HG03442 (cell line): Measurements from ENCODE around the gene PHF14.

Experiments used
- ATAC-seq: cut with Tn5 transposase; IDR thresholded peaks from one replicate; pipeline ENCODE4 v1.9.1; 2021; ENCODE audit warnings: mild to moderate bottlenecking, moderate library complexity; ENCODE audit not compliant: unreplicated experiment

The PHF14 gene

DNA sequence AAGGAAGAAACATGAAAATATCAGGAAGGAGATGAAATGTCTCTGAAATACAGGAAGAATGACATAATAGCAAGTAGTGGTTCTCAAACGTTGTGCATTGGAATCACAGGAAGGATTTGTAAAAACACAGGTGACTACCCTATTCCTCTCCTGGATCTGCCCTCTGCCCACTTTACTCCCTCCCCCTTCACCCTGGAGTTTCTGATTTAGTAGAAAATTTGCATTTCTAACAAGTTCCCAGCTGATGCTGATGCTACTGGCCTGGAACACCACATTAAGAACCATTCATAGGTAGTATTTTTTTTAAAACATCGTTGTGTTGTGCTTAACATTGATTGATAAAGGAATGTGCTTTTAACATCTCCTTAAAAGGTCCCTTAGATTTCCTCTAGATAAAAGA lies 130.9 kb downstream of the PHF14 start:
- no peak for ATAC-seq

DNA sequence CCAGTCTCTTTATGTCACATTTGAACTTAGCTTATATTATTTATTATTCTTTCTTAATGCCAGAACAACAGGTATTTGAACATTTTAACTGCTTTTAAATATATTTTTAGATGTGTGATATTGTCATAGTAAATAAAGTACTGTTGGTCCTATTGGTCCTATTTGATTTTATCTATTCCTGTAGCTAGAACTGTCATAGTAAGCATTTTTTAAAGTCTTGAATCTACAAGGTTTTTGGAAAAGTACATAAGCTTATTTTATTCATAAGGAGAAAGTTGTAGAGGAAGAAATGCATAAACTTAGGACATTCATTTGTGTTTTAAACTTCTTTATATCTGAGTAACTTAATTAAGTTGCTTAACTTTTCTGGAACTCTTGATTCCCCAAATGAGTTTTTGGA lies 136.0 kb downstream of the PHF14 start:
- no peak for ATAC-seq

GRCh38 chr7:11120068-11120664 lies 146.5 kb downstream of the PHF14 start:
- ATAC-seq = peak; percentile 62

DNA sequence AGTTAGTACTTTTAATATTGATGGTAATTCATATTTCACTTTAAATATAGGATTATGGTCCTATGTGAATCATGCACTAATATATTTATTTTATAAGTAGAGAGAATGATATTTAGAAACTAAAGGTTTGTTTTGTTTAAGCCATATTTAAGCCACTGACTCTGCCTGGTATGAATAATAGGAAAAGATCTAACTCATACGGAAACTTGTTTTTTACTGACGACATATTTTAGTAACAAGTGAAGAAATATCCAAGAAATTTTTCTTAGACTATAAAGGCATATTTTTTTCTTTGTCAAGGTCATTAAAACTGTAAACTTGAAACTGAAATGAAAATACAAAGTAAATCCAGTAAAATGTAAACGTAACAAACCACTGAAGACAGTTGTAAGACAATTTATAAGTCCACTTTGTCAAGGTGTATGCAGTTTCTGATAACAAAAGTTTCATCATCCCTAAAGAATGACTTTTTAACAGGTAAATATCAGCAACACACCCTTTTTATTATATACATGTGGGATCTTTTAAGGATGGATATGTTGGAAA lies 147.1 kb downstream of the PHF14 start:
- peak; percentile 46 for ATAC-seq

DNA sequence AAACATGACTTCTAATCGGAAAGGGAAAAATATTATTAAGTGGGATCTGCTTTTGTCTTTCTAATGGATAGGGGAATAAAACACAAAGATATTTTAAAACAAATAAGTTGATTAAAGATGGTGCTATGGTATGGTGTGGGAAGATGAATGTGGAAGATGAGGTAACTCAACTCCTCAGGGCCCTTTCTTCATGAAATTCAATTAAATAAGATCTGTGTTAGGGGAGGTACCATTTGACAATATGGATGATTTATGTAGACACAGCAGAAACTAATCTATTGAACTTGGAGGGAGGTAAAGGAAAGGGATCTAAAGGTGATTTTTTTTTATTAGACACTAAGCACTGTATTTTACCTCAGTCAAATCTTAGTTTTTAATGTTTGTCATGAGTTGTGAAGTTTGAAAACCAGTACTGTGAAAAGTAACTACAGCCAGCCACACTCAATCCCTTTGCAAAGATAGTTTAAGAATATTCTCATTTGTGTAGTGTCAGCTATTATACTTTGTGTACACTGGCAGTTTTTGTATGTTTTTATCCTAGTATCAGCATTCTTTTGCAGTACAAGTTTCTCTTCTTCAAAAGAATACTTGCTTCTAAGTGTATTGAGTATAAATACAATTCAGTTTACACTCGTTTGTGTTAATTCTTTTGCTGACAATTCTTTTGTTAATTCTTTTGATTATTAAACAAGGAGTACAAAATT lies 151.3 kb downstream of the PHF14 start:
- no peak for ATAC-seq

DNA sequence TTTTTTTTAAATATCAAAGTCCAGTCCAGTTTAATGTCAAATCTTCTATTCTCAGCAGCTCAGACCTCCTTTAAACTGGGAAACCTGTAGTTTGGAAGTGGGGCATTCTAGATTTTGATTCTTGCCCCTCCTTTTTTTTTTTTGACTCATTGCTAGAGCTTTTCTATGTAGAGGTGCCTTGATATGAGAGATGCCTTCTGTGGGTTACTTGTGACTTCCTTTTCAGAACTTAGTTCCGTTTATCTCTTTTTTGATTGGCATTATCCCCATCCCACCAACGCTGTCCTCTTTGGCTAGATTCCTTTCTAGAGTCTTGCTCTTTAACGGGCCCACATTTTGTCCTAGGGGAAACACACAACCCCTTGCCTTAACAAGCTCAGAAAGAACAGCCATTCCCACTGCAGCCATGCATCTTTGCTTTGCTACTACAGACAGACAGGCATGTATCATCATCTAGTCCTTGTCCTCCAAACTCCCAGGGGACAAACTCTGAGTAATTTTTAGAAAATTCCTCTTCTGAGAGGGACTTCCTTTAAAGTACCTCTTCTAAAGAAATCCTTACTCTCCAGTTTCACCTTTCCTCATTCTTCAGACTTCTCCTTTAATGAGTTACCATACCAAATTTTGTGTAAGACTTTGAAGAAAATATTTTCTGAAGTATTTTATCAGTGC lies 153.6 kb downstream of the PHF14 start:
- ATAC-seq = no peak

GRCh38 chr7:11127988-11128387 lies 154.3 kb downstream of the PHF14 start:
- no peak for ATAC-seq

DNA sequence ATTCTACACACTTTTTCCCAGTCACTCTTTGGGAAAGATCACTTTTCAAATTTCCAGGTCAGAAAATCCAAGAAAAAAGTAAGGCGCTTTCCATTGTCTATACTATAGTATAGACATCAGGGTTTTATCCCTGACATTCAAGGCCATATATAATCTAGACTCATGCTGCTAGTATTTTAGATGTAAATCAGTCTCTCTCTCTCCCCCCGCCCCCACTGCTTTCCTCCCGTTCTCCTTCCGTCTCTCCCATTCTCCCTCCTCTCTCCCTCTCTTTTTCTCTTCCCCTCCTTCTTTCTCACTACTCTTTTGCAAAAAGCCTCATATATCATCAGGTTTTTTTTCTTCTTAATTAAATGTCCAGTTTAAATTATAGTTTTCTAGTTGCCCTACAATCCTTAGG lies 154.8 kb downstream of the PHF14 start:
- ATAC-seq = no peak

DNA sequence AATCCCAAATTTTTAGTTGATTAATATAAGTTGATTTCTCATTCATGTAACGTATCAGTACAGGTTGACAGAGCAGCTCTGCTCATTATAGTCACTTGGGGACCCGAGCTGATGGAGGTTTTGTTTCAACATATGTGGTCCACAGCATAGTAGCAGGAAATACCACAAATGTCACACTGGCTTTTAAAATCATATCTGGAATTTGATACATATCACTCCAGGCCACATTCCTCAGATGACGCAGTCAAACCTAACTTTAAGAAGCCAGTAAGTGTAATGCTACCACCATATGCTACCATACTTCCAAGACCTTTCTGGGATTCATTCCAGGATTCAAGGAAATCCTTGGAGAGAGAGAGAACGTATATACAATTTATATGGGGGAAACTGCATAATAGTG lies 156.3 kb downstream of the PHF14 start:
- no peak for ATAC-seq

DNA sequence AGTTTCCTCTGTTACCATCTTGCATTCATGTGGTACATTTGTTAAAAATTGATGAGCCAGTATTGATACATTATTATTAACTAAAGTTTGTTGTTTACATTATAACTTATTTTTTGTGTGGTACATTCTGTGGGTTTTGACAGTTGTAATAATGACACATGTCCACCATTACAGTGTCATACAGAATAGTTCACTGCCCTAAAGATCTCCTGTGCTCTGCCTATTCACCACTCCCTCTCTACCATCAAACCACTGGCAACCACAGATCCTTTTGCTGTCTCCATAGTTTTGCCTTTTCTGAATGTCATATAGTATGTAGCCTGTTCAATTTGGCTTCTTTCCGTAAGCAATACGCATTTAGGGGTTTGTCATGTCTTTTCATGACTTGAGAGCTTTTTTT lies 156.9 kb downstream of the PHF14 start:
- ATAC-seq = no peak

DNA sequence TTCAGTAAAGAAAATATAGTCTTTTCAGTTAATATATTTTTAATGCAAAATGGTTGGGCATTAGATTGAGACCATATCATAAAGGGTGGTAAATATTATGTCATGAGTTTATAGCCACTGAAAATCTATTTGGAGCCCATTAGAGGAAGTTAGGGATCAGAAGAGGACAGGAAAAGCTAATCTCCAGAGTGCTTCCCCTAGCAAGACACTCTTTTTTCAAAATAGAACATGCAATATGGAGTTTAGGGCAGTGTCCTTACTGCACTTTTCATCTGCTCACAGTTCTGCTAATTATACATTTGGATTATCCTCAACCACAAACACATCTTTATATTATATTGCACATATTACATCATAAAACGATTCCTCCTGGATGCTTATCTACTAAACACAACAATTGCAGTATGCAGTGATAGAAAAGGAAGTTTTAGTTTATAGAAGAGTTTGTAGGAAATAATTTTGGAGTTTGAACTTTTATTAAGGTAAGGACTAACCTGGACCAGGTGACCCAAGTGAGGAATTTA lies 159.8 kb downstream of the PHF14 start:
- no peak for ATAC-seq

DNA sequence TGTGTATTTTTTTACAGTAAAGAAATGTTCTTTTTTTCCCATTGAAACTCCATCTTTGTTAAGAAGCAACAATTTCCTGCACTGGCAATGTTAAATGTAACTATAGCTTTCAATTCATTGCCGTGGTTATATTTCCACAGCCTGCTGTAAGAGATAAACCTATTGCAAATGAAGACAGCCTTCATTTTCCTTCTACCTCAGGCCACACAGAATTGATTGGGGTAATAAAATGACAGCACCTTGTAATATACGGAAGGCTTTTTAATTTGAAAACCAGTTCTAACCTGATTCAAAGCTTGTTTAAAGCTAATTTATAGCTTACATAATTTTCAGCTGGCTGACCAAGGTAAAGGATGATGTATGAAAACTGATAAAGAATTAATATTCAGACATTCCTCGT lies 161.9 kb downstream of the PHF14 start:
- no peak for ATAC-seq

DNA sequence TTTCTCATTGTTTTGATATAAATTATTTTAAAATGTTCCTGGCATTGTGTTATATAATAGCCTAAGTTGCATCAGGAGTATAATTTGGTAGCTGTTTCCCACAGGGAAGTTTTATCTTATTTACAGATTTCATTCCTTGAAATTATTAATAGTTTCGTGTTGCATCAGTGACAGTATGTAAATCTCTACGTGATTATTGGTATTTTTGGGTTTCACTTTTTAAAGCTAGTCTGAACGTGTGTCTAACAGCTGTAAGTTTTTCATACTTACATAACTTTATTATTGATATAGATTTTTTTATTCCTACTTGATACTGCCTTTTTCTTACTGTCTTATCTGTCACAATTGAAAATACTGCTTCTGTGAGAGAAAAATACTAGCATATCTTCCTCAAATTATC lies 167.9 kb downstream of the PHF14 start:
- no peak for ATAC-seq

DNA sequence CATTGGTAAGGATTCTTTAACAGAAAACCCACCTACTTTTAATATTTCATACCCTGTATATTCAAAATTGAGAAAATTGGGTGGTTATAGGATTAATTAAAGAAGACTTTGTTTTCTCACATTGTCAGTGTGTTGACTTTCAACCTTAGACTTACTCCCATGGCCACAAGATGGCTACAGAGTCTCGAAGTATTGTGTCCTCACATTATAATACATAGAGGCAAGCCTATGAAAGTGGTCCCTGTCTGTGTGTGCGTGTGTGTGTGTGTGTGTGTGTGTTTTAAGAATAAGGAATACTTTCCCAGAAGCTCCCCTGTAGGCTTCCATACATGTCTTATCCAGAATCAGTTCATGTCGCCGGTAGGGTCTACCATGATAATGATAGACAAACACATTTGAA lies 180.0 kb downstream of the PHF14 start:
- no peak for ATAC-seq

DNA sequence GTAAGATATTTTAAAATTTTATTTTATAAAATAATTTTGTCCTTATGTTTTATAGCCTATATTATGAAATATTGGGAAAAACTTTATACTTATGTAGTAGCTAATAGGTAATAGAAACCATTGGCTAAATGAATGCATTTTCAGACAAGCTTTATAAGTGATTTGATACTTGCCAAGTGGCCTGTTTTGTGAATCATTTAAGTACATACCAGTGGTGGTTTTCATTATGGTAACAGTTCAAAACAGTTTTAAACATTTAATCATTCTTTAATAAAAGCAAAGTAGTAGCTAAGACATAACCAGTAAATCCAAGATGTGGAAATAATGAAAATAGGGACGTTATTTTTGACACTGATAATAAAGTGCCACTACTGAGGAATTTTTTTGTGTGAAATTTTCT lies 182.2 kb downstream of the PHF14 start:
- ATAC-seq = no peak

DNA sequence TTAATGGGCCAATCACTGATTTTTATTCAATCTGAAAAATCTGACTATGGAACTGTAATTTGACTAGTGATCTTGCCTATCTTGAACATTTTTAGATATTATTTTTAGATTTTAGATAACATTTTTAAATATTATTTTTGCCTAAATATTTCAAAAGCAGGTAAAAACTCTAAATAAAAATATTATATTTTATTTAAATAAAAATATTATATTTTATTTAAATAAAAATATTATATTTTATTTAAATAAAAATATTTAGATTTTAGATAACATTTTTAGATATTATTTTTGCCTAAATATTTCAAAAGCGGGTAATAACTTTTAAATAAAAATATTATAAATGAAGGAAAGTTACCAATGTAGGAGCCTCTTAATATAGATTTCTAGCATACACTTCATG lies 187.8 kb downstream of the PHF14 start:
- no peak for ATAC-seq

DNA sequence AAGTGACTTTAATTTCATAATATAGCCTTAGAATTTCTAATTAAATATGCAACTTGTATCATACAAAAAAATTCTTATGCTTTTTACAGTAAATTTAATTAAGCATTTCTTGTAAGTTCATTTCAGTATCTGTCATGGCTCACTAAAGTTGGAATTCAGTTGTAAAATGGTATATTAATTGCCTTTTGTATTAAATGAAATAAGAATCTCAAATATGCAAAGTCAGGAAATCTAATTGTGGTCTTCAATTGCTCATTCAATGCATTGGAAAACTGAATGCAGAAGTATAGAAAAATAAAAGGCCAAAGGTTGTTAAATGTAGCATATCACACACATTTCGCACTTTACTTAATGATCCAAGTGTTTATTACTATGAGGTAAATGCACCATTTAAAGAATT lies 189.5 kb downstream of the PHF14 start:
- ATAC-seq = no peak

- no peak for ATAC-seq
Observed at GRCh38 chr7:11166051-11166450, 192.4 kb downstream of the PHF14 start.

DNA sequence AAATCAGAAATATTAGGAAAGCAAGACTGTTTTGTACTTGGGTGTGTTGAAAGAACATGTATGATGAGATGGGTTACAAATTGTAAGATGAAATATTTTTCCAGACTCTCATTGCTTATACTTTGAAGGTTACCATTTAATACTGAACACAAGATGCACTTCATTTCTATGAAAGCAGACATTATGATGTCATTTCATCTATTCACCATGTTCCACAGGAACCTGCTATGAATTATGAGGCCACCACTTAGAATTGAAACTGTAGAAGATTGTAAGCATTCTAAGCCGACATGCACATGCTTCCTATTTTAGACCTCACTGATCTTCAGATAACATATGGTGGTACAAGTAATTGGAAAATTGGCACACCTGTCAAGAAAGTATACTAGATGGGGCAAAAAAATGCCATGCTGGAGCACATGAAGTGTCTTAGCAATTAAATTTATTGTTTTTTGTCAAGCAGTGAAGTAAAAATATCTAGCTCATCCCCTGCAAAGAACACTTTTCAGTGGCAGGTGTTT lies 195.0 kb downstream of the PHF14 start:
- no peak for ATAC-seq

- ATAC-seq = no peak
Observed at GRCh38 chr7:11170175-11170574, 196.5 kb downstream of the PHF14 start.

DNA sequence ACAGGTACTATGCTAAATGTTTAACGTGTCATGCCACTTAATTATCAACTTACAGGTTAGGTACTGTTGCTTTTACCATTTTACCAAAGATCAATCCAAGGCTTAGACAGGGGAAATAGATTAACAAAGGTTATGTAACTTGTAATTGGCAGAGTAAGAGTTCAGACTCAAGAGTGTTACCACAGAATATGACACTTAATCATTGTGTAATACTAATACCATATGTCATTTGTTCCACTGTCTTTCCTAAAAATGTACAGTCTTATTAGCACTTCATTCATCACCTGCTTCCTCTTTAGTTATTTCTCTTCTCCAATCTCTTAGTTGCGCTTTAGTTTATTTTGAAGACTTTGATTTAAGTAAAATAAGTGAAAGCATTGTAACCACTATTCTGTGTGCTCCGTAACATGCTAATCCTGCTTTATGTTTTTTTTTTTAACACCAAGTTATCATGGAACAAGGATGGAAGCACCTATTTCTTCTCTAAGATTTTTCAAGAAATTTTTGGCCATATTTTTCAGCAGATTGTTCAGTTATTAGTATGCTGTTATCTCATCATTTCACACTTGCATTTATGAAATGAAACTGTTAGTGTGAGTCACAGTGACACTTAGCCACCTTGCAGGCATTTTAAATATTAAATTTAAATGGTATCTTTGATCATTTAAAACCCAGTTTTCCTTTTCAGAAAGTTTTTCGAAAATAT lies 197.3 kb downstream of the PHF14 start:
- ATAC-seq = no peak
